ENCODE measurements around the gene XPNPEP1.

- TF ChIP-seq POLR2A (IDR thresholded peaks at IDR 0.05; ENCODE audit: low read depth, low read length), result no peak
- TF ChIP-seq POLR2AphosphoS5 (IDR thresholded peaks at IDR 0.05; ENCODE audit: low read depth, low read length), result no peak
- no peak for TF ChIP-seq POU2F2 (IDR thresholded peaks at IDR 0.05; ENCODE audit: low read depth, low read length)
- no peak for TF ChIP-seq TAF1 (IDR thresholded peaks at IDR 0.05; ENCODE audit: low read depth, low read length)
- no peak for TF ChIP-seq SPI1 (IDR thresholded peaks at IDR 0.05; ENCODE audit: low read depth, low read length)
Observed at GRCh38 chr10:109821672-109822071, 101.6 kb downstream of the XPNPEP1 start.
